MCF 10A (cell line): ENCODE measurements around the gene TAF8. TPM values are rescaled to one million over a fixed set of nuclear protein-coding genes. Genes with fewer than 3 reads are reported as not detected.

ENCODE experiments used
- BruUV-seq: library from RNA; stranded (reverse); fragments of 400-500 nt; replicated peaks from 2 replicates; lab custom pipeline; 2021; lab: Mats Ljungman, UMichigan
- CTCF ChIA-PET: fragments of 300-600 bp; sonication (Branson Sonifier 250); formaldehyde crosslinking; extraction: SDS; loops from one replicate; lab custom pipeline; 2021; ENCODE audit warnings: antibody characterized with exemption, inconsistent platforms; lab: Yijun Ruan, JAX
- POLR2A ChIA-PET: fragments of 300-600, 350-650 bp; sonication (Branson Sonifier 250); formaldehyde crosslinking; extraction: SDS; loops from one replicate; lab custom pipeline; 2020; ENCODE audit warnings: antibody characterized with exemption, inconsistent platforms; lab: Yijun Ruan, JAX
- DNase-seq: peaks from one replicate; pipeline ENCODE4 v3.0.0-alpha.2; 2018; ENCODE audit not compliant: unreplicated experiment
- H3K27ac Mint-ChIP-seq: one replicate; pipeline ENCODE4 v1.8.0; 2022; ENCODE audit warnings: mild to moderate bottlenecking, low read depth, mixed read lengths; ENCODE audit not compliant: unreplicated experiment
- H3K27me3 Mint-ChIP-seq: one replicate; pipeline ENCODE4 v1.8.0; 2022; ENCODE audit warnings: mixed read lengths; ENCODE audit not compliant: insufficient read depth, unreplicated experiment
- H3K36me3 Mint-ChIP-seq: one replicate; pipeline ENCODE4 v1.8.0; 2022; ENCODE audit warnings: mild to moderate bottlenecking, moderate library complexity, mixed read lengths; ENCODE audit not compliant: insufficient read depth, unreplicated experiment
- H3K4me1 Mint-ChIP-seq: one replicate; pipeline ENCODE4 v1.8.0; 2022; ENCODE audit warnings: mixed read lengths; ENCODE audit not compliant: insufficient read depth, unreplicated experiment
- H3K4me3 Mint-ChIP-seq: one replicate; pipeline ENCODE4 v1.8.0; 2022; ENCODE audit warnings: mild to moderate bottlenecking, moderate library complexity, mixed read lengths; ENCODE audit not compliant: unreplicated experiment
- H3K9me3 Mint-ChIP-seq: one replicate; pipeline ENCODE4 v1.8.0; 2022; ENCODE audit warnings: mixed read lengths; ENCODE audit not compliant: unreplicated experiment
- intact Hi-C: fragments of 100-400 bp; cut with micrococcal nuclease; formaldehyde crosslinking; loops from 2 replicates; pipeline ENCODE4 v1.14.1; 2022
- total RNA-seq: library from RNA; stranded (reverse); gene quantifications from 2 replicates; pipeline ENCODE4 v1.2.3, GENCODE V29; 2022
- TF ChIP-seq, protein P1 (sequence below): fragments of 200-600 bp; IDR thresholded peaks from one replicate; pipeline ENCODE4 v1.8.0; 2022; ENCODE audit warnings: antibody characterized with exemption, mild to moderate bottlenecking; ENCODE audit not compliant: unreplicated experiment

TAF8 gene
- total RNA-seq, 1 experiment from 2014 or later = 23.8 TPM

DNA sequence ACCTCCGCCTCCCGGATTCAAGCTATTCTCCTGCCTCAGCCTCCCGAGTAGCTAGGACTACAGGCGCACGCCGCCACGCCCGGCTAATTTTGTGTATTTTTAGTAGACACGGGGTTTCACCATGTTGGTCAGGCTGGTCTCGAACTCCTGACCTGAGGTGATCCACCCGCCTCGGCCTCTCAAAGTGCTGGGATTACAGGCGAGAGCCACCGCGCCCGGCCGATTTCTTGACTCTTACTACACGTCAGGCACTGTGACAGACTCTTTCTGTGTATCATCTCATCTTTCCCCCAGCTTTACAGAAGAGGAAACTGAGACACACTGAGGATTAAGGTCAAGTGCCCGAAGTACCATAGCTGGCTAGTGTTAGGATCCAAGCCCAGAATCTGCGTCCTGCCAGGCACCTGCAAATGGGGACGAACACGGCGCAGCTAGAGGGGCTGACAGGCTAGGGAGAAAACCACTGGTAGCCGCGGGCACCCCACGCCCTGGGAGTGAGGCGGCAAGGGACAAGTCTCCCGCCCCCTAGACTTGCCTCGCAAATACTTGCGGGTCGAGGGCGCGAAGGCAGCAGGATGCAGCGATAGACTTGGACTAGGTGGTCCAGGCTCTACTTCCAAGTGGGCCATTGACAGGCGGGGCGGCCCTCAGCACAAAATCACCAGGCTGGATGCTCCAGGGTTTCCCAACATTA, 1.1 kb upstream of the TAF8 start:
- DNase-seq = no peak
- H3K27ac Mint-ChIP-seq = peak overlapping the region; percentile 60
- H3K9me3 Mint-ChIP-seq = no peaks in the 10 kb centered on the region
- ChIA-PET CTCF (interaction anchor here (0.6 to 9.2 kb wide), 5 partner anchors 28 to 263 kb away, joined by 3 to 117 read pairs (median 3); partner anchors contain the start of genes CCND3 and TOMM6), POLR2A (interaction anchor here (0.6 to 8.8 kb wide), 20 partner anchors 9 to 855 kb away, joined by 3 to 136 read pairs (median 4); partner anchors contain the start of genes BICRAL, BYSL, C6orf132 and CCND3)
- no TSS peak for BruUV-seq
- peaks cover 27% of the 10 kb centered on the region for H3K36me3 Mint-ChIP-seq
- no peaks in the 10 kb centered on the region for H3K27me3 Mint-ChIP-seq
- intact Hi-C loops = no loop called here
- peak overlapping the region; percentile 91 for H3K4me3 Mint-ChIP-seq
- H3K4me1 Mint-ChIP-seq = peaks cover 34% of the 10 kb centered on the region
- TF ChIP-seq, protein P1, sequence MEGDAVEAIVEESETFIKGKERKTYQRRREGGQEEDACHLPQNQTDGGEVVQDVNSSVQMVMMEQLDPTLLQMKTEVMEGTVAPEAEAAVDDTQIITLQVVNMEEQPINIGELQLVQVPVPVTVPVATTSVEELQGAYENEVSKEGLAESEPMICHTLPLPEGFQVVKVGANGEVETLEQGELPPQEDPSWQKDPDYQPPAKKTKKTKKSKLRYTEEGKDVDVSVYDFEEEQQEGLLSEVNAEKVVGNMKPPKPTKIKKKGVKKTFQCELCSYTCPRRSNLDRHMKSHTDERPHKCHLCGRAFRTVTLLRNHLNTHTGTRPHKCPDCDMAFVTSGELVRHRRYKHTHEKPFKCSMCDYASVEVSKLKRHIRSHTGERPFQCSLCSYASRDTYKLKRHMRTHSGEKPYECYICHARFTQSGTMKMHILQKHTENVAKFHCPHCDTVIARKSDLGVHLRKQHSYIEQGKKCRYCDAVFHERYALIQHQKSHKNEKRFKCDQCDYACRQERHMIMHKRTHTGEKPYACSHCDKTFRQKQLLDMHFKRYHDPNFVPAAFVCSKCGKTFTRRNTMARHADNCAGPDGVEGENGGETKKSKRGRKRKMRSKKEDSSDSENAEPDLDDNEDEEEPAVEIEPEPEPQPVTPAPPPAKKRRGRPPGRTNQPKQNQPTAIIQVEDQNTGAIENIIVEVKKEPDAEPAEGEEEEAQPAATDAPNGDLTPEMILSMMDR = no peak

DNA sequence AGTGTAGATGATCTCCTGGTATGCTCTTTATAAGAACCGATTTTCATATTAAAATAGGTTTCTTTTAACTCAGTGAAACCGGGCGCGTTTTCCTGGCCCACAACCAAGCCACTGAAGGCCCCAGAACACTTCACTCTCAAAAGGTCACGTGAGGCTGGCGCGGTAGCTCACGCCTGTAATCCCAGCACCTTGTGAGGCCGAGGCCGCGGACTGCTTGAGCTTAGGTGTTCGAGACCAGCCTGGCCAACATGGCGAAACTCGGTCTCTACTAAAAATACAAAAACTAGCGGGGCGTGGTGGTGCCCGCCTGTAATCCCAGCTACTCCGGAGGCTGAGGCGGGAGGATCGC, 402 bp upstream of the TAF8 start:
- H3K4me1 Mint-ChIP-seq = peaks cover 27% of the 10 kb centered on the region
- CTCF ChIA-PET = interaction anchor here (0.7 to 9.2 kb wide), 4 partner anchors 28 to 263 kb away, joined by 3 to 117 read pairs (median 6); partner anchors contain the start of genes CCND3 and TOMM6
- TF ChIP-seq, protein P1 = no peak

DNA sequence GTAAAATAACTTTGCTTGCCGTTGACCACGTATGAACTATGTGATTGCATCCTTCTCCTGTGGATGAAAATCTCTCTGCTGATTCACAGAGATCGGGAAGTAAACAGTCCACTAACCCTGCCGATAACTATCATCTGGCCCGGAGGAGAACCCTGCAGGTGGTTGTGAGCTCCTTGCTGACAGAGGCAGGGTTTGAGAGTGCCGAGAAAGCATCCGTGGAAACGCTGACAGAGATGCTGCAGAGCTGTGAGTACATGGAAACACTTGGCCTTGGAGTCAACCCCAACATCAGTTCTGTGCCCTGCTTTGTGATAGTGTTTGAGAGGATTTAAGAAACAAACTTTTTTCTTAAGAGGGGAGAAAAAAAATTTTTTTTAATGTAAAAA, 937 bp downstream of the TAF8 start:
- Mint-ChIP-seq H3K4me3 (peak overlapping the region; percentile 91), H3K27ac (peak overlapping the region; percentile 94), H3K9me3 (no peaks in the 10 kb centered on the region), H3K4me1 (peaks cover 15% of the 10 kb centered on the region), H3K27me3 (no peaks in the 10 kb centered on the region), H3K36me3 (peaks cover 47% of the 10 kb centered on the region)
- POLR2A ChIA-PET = interaction anchor here (0.7 to 8.8 kb wide), 30 partner anchors 10 to 694 kb away, joined by 3 to 136 read pairs (median 4); partner anchors contain the start of genes BYSL, C6orf132, CCND3 and MED20
- no TSS peak for BruUV-seq
- intact Hi-C loops = no loop called here
- TF ChIP-seq, protein P1 = no peak
- CTCF ChIA-PET = interaction anchor here (0.6 to 9.2 kb wide), 2 partner anchors 111 to 205 kb away, joined by 4 to 117 read pairs; partner anchors contain the start of gene CCND3
- DNase-seq = no peak

More for the DNA sequence above, 402 bp upstream of the TAF8 start:
- H3K9me3 Mint-ChIP-seq = no peaks in the 10 kb centered on the region
- BruUV-seq = no TSS peak
- peak overlapping the region; percentile 94 for H3K27ac Mint-ChIP-seq
- H3K27me3 Mint-ChIP-seq = no peaks in the 10 kb centered on the region
- intact Hi-C loops = no loop called here
- POLR2A ChIA-PET = interaction anchor here (0.6 to 8.8 kb wide), 20 partner anchors 9 to 854 kb away, joined by 3 to 136 read pairs (median 4); partner anchors contain the start of genes BYSL, C6orf132, CCND3 and MED20
- peaks cover 33% of the 10 kb centered on the region for H3K36me3 Mint-ChIP-seq
- peak overlapping the region; percentile 91 for H3K4me3 Mint-ChIP-seq
- DNase-seq = no peak

DNA sequence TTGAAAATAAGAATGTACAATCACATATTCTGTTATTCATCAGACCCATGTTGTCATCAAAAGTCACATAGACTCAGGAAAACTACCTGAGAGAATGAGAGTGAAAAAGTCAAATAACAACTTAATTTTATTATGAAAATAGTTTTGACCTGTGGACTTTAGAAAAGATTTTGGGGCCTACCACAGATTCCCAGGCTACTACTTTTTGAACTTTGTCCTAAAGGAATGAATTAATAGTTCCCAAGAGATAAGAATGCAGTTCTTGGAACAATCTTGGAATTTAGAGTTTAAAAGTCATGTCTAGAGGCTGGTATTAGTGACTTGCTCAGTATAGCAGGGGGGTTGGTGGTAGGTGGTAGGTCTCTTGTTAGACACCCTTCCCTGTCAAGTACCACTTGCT, 3.3 kb downstream of the TAF8 start:
- Mint-ChIP-seq H3K9me3 (no peaks in the 10 kb centered on the region), H3K27ac (no peak overlapping the region), H3K36me3 (peaks cover 70% of the 10 kb centered on the region), H3K27me3 (no peaks in the 10 kb centered on the region), H3K4me1 (peaks cover 5% of the 10 kb centered on the region), H3K4me3 (no peak overlapping the region)
- TF ChIP-seq, protein P1 = no peak
- no peak for DNase-seq
- no TSS peak for BruUV-seq
- ChIA-PET POLR2A (no interaction called here), CTCF (interaction anchor here (2.1 kb wide), 1 partner anchor 9 kb away, joined by 9 read pairs; no protein-coding TSS in a partner anchor)
- intact Hi-C loops = no loop called here
